ENCODE measurements around the gene EPSTI1.

DNA sequence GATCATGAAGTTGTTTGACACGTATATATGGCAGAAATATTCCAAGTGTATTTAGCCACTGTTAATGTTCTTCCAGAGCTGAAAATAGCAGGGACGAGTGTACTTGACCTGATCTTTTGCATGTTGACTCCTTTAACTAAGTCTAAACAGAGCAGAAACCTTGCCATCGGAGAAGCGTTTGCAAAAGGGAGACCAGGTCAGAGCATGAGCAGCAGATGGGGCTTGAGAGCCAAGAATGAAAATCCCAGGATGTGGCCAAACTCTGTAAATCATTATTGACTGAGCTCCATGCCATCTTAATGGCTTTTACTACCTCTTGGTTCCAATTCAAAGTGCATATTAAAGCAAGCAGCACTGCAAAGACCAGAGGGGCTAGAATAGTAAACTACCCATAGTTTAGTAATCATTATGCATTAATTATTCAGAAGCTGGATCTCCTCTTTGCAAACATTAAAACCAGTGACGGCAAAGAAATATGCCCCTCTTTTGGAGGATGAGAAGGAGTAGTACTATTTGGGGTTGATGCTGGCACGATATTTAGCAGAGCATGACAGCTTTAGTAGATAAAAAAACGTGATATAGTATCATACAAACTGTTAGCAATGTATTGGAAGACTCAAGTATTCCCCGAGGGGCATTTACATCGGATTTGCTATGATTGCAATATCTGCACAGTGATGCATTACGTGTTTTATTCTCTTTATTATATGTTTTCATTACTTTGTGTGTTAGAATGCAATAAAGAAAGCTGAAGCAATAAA lies 154.9 kb downstream of the EPSTI1 start:
- TF ChIP-seq, protein P1, sequence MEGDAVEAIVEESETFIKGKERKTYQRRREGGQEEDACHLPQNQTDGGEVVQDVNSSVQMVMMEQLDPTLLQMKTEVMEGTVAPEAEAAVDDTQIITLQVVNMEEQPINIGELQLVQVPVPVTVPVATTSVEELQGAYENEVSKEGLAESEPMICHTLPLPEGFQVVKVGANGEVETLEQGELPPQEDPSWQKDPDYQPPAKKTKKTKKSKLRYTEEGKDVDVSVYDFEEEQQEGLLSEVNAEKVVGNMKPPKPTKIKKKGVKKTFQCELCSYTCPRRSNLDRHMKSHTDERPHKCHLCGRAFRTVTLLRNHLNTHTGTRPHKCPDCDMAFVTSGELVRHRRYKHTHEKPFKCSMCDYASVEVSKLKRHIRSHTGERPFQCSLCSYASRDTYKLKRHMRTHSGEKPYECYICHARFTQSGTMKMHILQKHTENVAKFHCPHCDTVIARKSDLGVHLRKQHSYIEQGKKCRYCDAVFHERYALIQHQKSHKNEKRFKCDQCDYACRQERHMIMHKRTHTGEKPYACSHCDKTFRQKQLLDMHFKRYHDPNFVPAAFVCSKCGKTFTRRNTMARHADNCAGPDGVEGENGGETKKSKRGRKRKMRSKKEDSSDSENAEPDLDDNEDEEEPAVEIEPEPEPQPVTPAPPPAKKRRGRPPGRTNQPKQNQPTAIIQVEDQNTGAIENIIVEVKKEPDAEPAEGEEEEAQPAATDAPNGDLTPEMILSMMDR (IDR thresholded peaks at IDR 0.05) = peak in 1 of 4 experiments; percentile 4
- TF ChIP-seq POLR2A (IDR thresholded peaks at IDR 0.05) = no peak
